ENCODE results near the gene RNASE11. TPM values are rescaled to one million over a fixed set of nuclear protein-coding genes. Genes with fewer than 3 reads are reported as not detected.

Gene RNASE11
- total RNA-seq, 1 experiment from 2014 or later: not detected

DNA sequence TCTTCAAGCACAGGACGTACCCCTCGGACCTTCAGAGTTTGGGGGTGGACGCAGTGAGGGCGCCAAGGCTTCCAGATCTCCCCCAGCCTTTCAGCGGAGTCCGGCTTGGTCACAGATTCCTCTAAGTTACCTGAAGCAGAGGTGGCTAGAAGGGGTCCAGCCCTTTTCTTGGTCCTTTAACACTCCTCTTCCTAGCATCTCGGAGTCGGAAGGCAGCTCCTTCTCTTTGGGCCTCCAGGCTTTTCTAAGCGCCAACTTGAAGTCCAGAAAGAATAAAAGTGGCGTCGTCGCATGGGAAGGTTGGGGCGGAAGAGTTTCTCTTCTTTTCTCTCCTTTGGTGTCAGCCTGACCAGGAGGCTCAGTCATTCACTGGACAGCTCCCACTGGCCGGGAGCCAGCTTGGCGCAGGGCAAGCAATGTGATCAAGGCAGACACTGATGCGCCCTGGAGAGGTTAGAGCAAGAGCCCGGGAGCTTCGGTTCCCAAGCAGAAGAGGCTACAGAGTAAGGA lies 44.1 kb upstream of the RNASE11 start:
- TF ChIP-seq, protein P1, sequence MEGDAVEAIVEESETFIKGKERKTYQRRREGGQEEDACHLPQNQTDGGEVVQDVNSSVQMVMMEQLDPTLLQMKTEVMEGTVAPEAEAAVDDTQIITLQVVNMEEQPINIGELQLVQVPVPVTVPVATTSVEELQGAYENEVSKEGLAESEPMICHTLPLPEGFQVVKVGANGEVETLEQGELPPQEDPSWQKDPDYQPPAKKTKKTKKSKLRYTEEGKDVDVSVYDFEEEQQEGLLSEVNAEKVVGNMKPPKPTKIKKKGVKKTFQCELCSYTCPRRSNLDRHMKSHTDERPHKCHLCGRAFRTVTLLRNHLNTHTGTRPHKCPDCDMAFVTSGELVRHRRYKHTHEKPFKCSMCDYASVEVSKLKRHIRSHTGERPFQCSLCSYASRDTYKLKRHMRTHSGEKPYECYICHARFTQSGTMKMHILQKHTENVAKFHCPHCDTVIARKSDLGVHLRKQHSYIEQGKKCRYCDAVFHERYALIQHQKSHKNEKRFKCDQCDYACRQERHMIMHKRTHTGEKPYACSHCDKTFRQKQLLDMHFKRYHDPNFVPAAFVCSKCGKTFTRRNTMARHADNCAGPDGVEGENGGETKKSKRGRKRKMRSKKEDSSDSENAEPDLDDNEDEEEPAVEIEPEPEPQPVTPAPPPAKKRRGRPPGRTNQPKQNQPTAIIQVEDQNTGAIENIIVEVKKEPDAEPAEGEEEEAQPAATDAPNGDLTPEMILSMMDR (IDR thresholded peaks at IDR 0.05; ENCODE audit: insufficient read depth in 1 of 2, low read depth in 1 of 2, low read length in 1 of 2, severe bottlenecking in 1 of 2, unreplicated experiment in 1 of 2): no peak
- peaks cover 42% of the 10 kb centered on the region for H3K36me3 Mint-ChIP-seq (ENCODE audit: insufficient read depth, unreplicated experiment)
- Histone ChIP-seq H3K4me3 (ENCODE audit: low read depth, low read length) (peak overlapping the region; percentile 38), H3K9me3 (no peaks in the 10 kb centered on the region), H3K4me1 (peaks cover 7% of the 10 kb centered on the region), H3K36me3 (ENCODE audit: control insufficient read depth, insufficient read depth, low read length) (no peaks in the 10 kb centered on the region), H3K27me3 (replicated peaks; ENCODE audit: control insufficient read depth, insufficient read depth, low read length) (no peaks in the 10 kb centered on the region)
- peaks cover 28% of the 10 kb centered on the region for H3K4me1 Mint-ChIP-seq (ENCODE audit: low read depth, unreplicated experiment)
- intact Hi-C loops (cut with micrococcal nuclease; ENCODE audit: unreplicated experiment): loop anchor here (1.0 kb wide), 2 partner anchors 19 to 50 kb away; no protein-coding TSS in a partner anchor
- no peaks in the 10 kb centered on the region for H3K9me3 Mint-ChIP-seq (ENCODE audit: unreplicated experiment)
- ChIA-PET CTCF (interaction anchor here (0.9 to 2.0 kb wide), 3 partner anchors 19 to 52 kb away, joined by 4 to 9 read pairs (median 9); partner anchors contain the start of gene RNASE4), POLR2A (interaction anchor here (1.0 kb wide), 1 partner anchor 19 kb away, joined by 4 read pairs; no protein-coding TSS in a partner anchor)
- peak overlapping the region; percentile 93 for H3K4me3 Mint-ChIP-seq (ENCODE audit: unreplicated experiment)
- no TSS peak for BruUV-seq (replicated peaks)
- DNase-seq: peak; percentile 72 to 74
- H3K27me3 Mint-ChIP-seq (ENCODE audit: insufficient read depth, unreplicated experiment): peaks cover 3% of the 10 kb centered on the region
- H3K27ac Mint-ChIP-seq (ENCODE audit: unreplicated experiment): peak overlapping the region; percentile 92

DNA sequence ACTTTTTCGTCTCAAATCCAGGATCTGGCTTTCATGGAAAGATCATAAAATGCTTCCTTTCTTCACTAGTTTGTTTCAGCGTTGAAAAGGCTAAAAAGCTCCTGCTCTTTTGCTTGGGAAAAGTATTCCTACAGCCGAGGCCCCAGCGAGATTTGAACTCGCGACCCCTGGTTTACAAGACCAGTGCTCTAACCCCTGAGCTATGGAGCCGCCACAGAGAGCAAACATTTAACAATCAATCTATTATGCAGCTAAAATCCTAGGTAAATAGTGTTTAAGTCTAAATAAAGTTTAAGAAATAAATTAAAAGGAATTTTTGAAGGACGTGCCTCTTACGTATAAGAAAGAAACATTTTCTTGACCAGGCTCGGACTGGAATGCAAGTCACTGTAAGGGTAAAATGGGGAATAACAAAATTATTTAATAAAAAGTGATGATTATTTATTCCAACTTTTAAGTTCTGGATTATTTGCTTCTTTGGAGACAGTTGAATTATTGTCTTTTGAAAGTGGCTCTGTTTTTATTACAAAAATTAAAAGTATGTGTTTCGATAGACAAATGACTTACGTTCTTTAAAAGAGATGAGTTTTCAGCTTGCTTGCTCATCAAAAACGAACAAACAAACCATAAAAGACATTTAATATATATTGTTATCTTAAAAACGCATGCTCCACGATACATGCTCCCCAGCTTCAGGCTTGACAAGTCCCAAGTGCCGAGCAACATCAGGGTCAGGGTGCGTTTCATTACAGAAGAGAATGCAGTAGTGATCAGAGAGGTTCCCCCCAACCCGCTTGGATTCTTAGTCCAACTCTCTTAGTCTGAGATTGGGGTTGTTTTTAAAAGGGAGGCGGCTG lies 43.5 kb upstream of the RNASE11 start:
- CTCF ChIA-PET: interaction anchor here (0.9 to 2.0 kb wide), 7 partner anchors 9 to 170 kb away, joined by 3 to 9 read pairs (median 4); partner anchors contain the start of genes PIP4P1 and RNASE4
- peaks cover 28% of the 10 kb centered on the region for H3K4me1 Mint-ChIP-seq (ENCODE audit: low read depth, unreplicated experiment)
- BruUV-seq (replicated peaks): no TSS peak
- H3K27me3 Mint-ChIP-seq (ENCODE audit: insufficient read depth, unreplicated experiment): peaks cover 3% of the 10 kb centered on the region
- TF ChIP-seq, protein P1 (IDR thresholded peaks at IDR 0.05; ENCODE audit: insufficient read depth in 1 of 2, low read depth in 1 of 2, low read length in 1 of 2, severe bottlenecking in 1 of 2, unreplicated experiment in 1 of 2): no peak
- intact Hi-C loops (cut with micrococcal nuclease; ENCODE audit: unreplicated experiment): loop anchor here (1.0 kb wide), 2 partner anchors 18 to 51 kb away; no protein-coding TSS in a partner anchor
- H3K9me3 Mint-ChIP-seq (ENCODE audit: unreplicated experiment): no peaks in the 10 kb centered on the region
- H3K27me3 ChIP-seq (replicated peaks; ENCODE audit: control insufficient read depth, insufficient read depth, low read length): no peaks in the 10 kb centered on the region
- H3K4me1 ChIP-seq: peaks cover 7% of the 10 kb centered on the region
- peak overlapping the region; percentile 38 for H3K4me3 ChIP-seq (ENCODE audit: low read depth, low read length)
- H3K36me3 Mint-ChIP-seq (ENCODE audit: insufficient read depth, unreplicated experiment): peaks cover 42% of the 10 kb centered on the region
- no peaks in the 10 kb centered on the region for H3K36me3 ChIP-seq (ENCODE audit: control insufficient read depth, insufficient read depth, low read length)
- peak; percentile 58 to 77 for DNase-seq
- POLR2A ChIA-PET: interaction anchor here (1.5 kb wide), 1 partner anchor 18 kb away, joined by 5 read pairs; no protein-coding TSS in a partner anchor
- no peaks in the 10 kb centered on the region for H3K9me3 ChIP-seq
- peak overlapping the region; percentile 93 for H3K4me3 Mint-ChIP-seq (ENCODE audit: unreplicated experiment)
- H3K27ac Mint-ChIP-seq (ENCODE audit: unreplicated experiment): peak overlapping the region; percentile 92

GRCh38 chr14:20630340-20631022 lies 42.7 kb upstream of the RNASE11 start:
- ChIA-PET POLR2A (interaction anchor here (1.5 kb wide), 1 partner anchor 17 kb away, joined by 5 read pairs; no protein-coding TSS in a partner anchor), CTCF (interaction anchor here (0.5 to 1.7 kb wide), 8 partner anchors 8 to 169 kb away, joined by 3 to 5 read pairs (median 3); partner anchors contain the start of gene PIP4P1)
- BruUV-seq (replicated peaks): no TSS peak

More at GRCh38 chr14:20630340-20631022, 42.7 kb upstream of the RNASE11 start:
- peak overlapping the region; percentile 93 for H3K4me3 Mint-ChIP-seq (ENCODE audit: unreplicated experiment)
- DNase-seq: peak; percentile 66 to 69
- TF ChIP-seq, protein P1 (IDR thresholded peaks at IDR 0.05; ENCODE audit: insufficient read depth in 1 of 2, low read depth in 1 of 2, low read length in 1 of 2, severe bottlenecking in 1 of 2, unreplicated experiment in 1 of 2): no peak
- H3K27ac Mint-ChIP-seq (ENCODE audit: unreplicated experiment): peak overlapping the region; percentile 84
- no peaks in the 10 kb centered on the region for H3K27me3 ChIP-seq (replicated peaks; ENCODE audit: control insufficient read depth, insufficient read depth, low read length)
- H3K4me3 ChIP-seq (ENCODE audit: low read depth, low read length): peak overlapping the region; percentile 38
- H3K36me3 Mint-ChIP-seq (ENCODE audit: insufficient read depth, unreplicated experiment): peaks cover 45% of the 10 kb centered on the region
- no peaks in the 10 kb centered on the region for H3K36me3 ChIP-seq (ENCODE audit: control insufficient read depth, insufficient read depth, low read length)
- intact Hi-C loops (cut with micrococcal nuclease; ENCODE audit: unreplicated experiment): loop anchor here (1.0 kb wide), 2 partner anchors 17 to 52 kb away; no protein-coding TSS in a partner anchor
- H3K4me1 Mint-ChIP-seq (ENCODE audit: low read depth, unreplicated experiment): peaks cover 28% of the 10 kb centered on the region
- peaks cover 7% of the 10 kb centered on the region for H3K4me1 ChIP-seq
- no peaks in the 10 kb centered on the region for H3K9me3 ChIP-seq
- H3K27me3 Mint-ChIP-seq (ENCODE audit: insufficient read depth, unreplicated experiment): peaks cover 3% of the 10 kb centered on the region
- H3K9me3 Mint-ChIP-seq (ENCODE audit: unreplicated experiment): no peaks in the 10 kb centered on the region

Measured in Caco-2 (cell line).